ENCODE measurements around the gene TMIGD3. TPM values are rescaled to one million over a fixed set of nuclear protein-coding genes. Genes with fewer than 3 reads are reported as not detected.

Gene TMIGD3
- total RNA-seq, 1 experiment from 2014 or later = 0.88 TPM

DNA sequence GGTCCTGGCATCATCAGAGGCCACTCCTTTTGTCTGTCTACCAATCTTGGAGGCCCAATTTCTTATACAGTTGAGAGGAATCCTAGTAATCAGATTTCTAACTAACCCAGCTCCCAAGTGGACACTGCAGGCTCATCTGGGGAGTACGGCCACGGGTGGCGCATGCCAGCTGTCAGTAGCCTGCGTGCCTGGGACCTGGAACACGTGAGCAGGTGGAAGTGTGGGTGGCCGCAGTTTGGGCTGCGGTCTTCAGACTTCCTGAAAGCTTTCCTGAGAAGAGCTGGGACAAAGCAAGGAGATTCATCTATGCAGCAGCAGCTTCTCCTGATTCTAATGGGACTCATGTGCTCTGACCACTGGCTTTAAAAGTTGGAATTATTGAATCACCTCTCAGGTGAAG is 12.4 kb downstream of the TMIGD3 start:
- Mint-ChIP-seq H3K27me3 (ENCODE audit: insufficient read depth, unreplicated experiment) (no peaks in the 10 kb centered on the region), H3K36me3 (ENCODE audit: insufficient read depth, unreplicated experiment) (no peaks in the 10 kb centered on the region), H3K9me3 (ENCODE audit: unreplicated experiment) (no peaks in the 10 kb centered on the region), H3K4me1 (ENCODE audit: low read depth, unreplicated experiment) (no peaks in the 10 kb centered on the region), H3K27ac (ENCODE audit: unreplicated experiment) (no peak overlapping the region), H3K4me3 (ENCODE audit: unreplicated experiment) (no peak overlapping the region)
- no peak for DNase-seq
- ChIA-PET POLR2A (no interaction called here), CTCF (no interaction called here)
- H3K4me1 ChIP-seq = no peaks in the 10 kb centered on the region
- H3K9me3 ChIP-seq = no peaks in the 10 kb centered on the region
- TF ChIP-seq, protein P1, sequence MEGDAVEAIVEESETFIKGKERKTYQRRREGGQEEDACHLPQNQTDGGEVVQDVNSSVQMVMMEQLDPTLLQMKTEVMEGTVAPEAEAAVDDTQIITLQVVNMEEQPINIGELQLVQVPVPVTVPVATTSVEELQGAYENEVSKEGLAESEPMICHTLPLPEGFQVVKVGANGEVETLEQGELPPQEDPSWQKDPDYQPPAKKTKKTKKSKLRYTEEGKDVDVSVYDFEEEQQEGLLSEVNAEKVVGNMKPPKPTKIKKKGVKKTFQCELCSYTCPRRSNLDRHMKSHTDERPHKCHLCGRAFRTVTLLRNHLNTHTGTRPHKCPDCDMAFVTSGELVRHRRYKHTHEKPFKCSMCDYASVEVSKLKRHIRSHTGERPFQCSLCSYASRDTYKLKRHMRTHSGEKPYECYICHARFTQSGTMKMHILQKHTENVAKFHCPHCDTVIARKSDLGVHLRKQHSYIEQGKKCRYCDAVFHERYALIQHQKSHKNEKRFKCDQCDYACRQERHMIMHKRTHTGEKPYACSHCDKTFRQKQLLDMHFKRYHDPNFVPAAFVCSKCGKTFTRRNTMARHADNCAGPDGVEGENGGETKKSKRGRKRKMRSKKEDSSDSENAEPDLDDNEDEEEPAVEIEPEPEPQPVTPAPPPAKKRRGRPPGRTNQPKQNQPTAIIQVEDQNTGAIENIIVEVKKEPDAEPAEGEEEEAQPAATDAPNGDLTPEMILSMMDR (IDR thresholded peaks at IDR 0.05; ENCODE audit: insufficient read depth in 1 of 2, low read depth in 1 of 2, low read length in 1 of 2, severe bottlenecking in 1 of 2, unreplicated experiment in 1 of 2) = no peak
- no peaks in the 10 kb centered on the region for H3K27me3 ChIP-seq (replicated peaks; ENCODE audit: control insufficient read depth, insufficient read depth, low read length)
- no peak overlapping the region for H3K4me3 ChIP-seq (ENCODE audit: low read depth, low read length)
- H3K36me3 ChIP-seq (ENCODE audit: control insufficient read depth, insufficient read depth, low read length) = no peaks in the 10 kb centered on the region
- intact Hi-C loops (cut with micrococcal nuclease; ENCODE audit: unreplicated experiment) = no loop called here
- no TSS peak for BruUV-seq (replicated peaks)

DNA sequence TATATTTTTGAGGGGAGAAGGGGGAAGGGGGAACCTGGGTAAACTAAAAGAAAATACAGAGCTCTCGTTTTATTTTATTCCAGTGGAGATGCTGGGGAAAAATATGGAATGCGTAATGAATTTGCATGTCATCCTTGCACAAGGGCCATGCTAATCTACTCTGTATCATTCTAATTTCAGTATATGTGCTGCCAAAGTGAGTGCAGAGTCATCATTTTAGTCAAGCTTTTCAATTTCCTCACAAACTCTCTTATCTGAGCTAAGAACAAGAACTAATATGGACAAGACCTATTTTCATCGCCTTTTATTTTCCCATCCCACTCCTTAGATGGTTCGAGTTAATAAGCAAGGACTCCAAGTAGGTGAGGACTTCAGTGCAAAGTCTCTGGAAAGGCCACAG is 13.2 kb downstream of the TMIGD3 start:
- BruUV-seq (replicated peaks) = no TSS peak
- DNase-seq = no peak
- H3K9me3 Mint-ChIP-seq (ENCODE audit: unreplicated experiment) = no peaks in the 10 kb centered on the region
- Histone ChIP-seq H3K27me3 (replicated peaks; ENCODE audit: control insufficient read depth, insufficient read depth, low read length) (no peaks in the 10 kb centered on the region), H3K4me3 (ENCODE audit: low read depth, low read length) (no peak overlapping the region), H3K9me3 (no peaks in the 10 kb centered on the region), H3K4me1 (no peaks in the 10 kb centered on the region), H3K36me3 (ENCODE audit: control insufficient read depth, insufficient read depth, low read length) (no peaks in the 10 kb centered on the region)
- no peaks in the 10 kb centered on the region for H3K27me3 Mint-ChIP-seq (ENCODE audit: insufficient read depth, unreplicated experiment)
- POLR2A ChIA-PET = no interaction called here
- no peaks in the 10 kb centered on the region for H3K36me3 Mint-ChIP-seq (ENCODE audit: insufficient read depth, unreplicated experiment)
- H3K4me1 Mint-ChIP-seq (ENCODE audit: low read depth, unreplicated experiment) = no peaks in the 10 kb centered on the region
- CTCF ChIA-PET = interaction anchor here (0.9 kb wide), 1 partner anchor 265 kb away, joined by 4 read pairs; no protein-coding TSS in a partner anchor
- TF ChIP-seq, protein P1 (IDR thresholded peaks at IDR 0.05; ENCODE audit: insufficient read depth in 1 of 2, low read depth in 1 of 2, low read length in 1 of 2, severe bottlenecking in 1 of 2, unreplicated experiment in 1 of 2) = no peak
- H3K27ac Mint-ChIP-seq (ENCODE audit: unreplicated experiment) = no peak overlapping the region
- intact Hi-C loops (cut with micrococcal nuclease; ENCODE audit: unreplicated experiment) = no loop called here
- no peak overlapping the region for H3K4me3 Mint-ChIP-seq (ENCODE audit: unreplicated experiment)

DNA sequence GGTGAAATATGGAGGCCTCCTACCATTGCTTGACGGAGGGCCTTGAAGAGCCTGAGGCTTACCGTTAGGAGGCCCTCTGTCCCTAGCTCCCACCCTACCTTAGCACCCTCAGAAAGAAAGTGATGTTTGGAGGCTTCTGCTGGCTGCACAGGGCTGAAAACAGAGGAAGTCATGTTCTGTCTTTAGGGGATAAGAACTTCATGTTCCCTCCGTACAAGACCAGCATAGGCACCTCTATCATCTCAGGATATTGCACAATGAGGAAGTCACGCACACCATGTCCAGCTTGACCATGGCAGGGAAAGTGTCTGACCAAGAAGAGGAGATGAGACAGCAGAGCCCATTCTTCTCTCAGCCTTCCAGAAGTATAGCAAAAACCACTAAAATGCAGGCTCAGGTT is 13.8 kb downstream of the TMIGD3 start:
- H3K9me3 Mint-ChIP-seq (ENCODE audit: unreplicated experiment) = no peaks in the 10 kb centered on the region
- ChIA-PET POLR2A (no interaction called here), CTCF (interaction anchor here (0.9 kb wide), 1 partner anchor 265 kb away, joined by 4 read pairs; no protein-coding TSS in a partner anchor)
- H3K36me3 ChIP-seq (ENCODE audit: control insufficient read depth, insufficient read depth, low read length) = no peaks in the 10 kb centered on the region
- H3K36me3 Mint-ChIP-seq (ENCODE audit: insufficient read depth, unreplicated experiment) = no peaks in the 10 kb centered on the region
- no peaks in the 10 kb centered on the region for H3K27me3 Mint-ChIP-seq (ENCODE audit: insufficient read depth, unreplicated experiment)
- BruUV-seq (replicated peaks) = no TSS peak
- TF ChIP-seq, protein P1 (IDR thresholded peaks at IDR 0.05; ENCODE audit: insufficient read depth in 1 of 2, low read depth in 1 of 2, low read length in 1 of 2, severe bottlenecking in 1 of 2, unreplicated experiment in 1 of 2) = no peak
- no peaks in the 10 kb centered on the region for H3K9me3 ChIP-seq
- DNase-seq = no peak
- no peak overlapping the region for H3K27ac Mint-ChIP-seq (ENCODE audit: unreplicated experiment)
- no peaks in the 10 kb centered on the region for H3K27me3 ChIP-seq (replicated peaks; ENCODE audit: control insufficient read depth, insufficient read depth, low read length)
- H3K4me3 ChIP-seq (ENCODE audit: low read depth, low read length) = no peak overlapping the region
- H3K4me1 ChIP-seq = no peaks in the 10 kb centered on the region
- no peaks in the 10 kb centered on the region for H3K4me1 Mint-ChIP-seq (ENCODE audit: low read depth, unreplicated experiment)
- no peak overlapping the region for H3K4me3 Mint-ChIP-seq (ENCODE audit: unreplicated experiment)
- intact Hi-C loops (cut with micrococcal nuclease; ENCODE audit: unreplicated experiment) = loop anchor here (10.0 kb wide), 1 partner anchor 845 kb away; no protein-coding TSS in a partner anchor
